HG03342 (cell line): Measurements from ENCODE around the gene HOXD12.

Experiments used
- ATAC-seq: cut with Tn5 transposase; IDR thresholded peaks from one replicate; pipeline ENCODE4 v1.9.1; 2021; ENCODE audit warnings: mild to moderate bottlenecking, moderate library complexity; ENCODE audit not compliant: unreplicated experiment

The HOXD12 gene

DNA sequence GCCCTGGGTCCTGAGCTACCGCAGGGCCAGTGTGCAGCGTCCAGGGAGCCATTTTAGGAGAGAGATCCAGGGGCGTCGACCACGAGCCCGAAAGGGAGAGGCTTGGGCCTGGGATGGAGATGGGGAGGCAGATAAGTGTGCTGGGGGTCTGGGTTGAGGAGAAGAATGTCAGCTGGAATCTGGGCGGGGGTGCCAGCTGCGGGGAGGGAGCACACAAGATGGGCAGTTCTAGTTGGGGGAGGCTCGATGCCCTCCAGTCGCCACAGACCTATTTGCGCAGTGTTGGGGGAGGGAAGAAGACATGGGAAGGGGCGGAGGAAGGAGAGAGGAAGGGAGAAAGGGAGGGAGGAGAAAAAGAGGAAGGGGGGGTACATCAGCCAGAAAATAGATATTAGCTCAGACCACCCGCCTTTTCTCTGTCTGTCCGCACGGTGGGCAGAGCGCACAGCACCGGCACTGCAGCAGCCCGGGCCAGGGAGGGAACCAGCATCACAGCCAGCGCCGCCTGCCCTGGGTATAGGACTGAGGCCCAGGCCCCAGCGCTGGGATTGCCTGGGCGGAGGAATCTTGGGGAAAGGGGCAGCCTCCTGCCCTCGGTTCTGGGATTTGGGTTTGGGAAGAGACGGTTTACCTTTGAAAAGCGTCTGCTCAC lies 5.6 kb downstream of the HOXD12 start:
- ATAC-seq = no peak

DNA sequence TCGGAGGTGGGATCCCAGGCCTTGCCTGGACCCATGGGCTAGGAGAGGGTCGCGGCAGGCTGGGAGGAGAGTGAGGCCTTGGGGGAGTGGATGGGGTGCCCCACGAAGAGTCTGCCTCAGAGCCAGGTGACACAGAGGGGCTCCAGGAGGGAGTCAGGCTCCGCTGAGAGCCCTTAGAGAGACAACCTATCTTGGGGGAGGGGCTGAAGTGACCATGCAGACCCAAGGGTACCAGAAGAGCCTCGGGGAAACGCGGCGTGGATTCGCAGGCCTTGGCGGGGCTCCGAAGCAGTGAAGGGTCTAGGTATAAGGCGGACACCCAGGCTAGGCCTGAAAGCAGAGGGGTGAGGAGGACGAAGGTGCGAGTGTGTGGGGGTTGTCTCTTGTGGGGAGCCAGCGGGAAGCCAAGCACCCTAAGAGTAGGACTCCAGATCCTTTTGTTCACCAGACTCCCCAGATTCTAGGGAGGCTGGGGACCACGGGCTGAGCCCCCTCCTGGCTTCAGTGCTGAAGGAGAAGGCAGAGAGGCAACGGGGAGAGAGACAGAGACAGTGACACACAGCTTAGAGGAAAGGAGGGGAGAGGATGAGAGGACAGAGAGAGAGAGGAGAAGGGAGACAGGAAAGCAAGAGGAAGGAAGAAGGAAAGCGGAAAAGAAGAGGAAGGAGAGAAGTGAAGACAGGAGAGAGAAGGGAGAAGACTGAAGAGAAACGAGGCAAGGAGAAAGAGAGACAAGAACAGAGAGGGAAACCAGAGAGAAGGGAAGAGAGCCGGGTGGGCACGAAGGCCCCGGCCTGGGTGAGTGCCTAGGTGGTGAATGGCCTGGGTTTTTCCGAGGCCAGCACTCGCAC lies 6.4 kb downstream of the HOXD12 start:
- ATAC-seq = no peak

- no peak for ATAC-seq
Observed at GRCh38 chr2:176106581-176107539, 7.3 kb downstream of the HOXD12 start, which contains the start of gene HOXD11. Gene HOXD11, plus strand, starts transcription at chr2:176107280. Its CDS starts 76 bp downstream, at chr2:176107356.

- no peak for ATAC-seq
Observed at GRCh38 chr2:176107731-176108181, 8.2 kb downstream of the HOXD12 start.

DNA sequence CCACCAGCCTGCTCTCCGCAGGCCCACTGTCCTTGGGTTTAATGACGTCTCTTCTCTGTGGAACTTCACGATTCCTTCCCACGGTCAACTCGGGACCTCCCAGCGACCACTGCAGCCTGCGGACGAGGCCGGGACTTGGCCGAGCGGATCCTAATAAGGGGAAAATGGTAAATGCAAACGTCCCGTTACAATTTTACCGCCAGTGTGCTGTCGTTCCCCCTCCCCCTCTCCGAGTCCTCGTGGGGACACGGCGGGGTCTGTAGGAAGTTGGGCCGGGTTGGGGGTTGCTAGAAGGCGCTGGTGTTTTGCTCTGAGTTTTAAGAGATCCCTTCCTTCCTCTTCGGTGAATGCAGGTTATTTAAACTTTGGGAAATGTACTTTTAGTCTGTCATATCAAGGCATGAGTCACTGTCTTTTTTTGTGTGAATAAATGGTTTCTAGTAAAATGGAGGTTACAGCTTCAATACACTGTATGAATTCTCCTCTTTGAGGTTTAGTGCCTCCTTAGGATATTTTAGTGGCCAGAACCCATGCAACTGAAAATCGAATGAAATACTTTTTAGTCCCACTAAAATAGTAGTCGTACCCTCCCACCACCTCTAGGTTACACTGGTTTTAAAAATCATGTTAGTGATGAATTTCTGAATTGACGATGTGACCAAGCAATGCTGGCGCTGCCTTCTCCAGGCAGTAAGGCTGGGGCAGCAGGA lies 9.8 kb downstream of the HOXD12 start:
- ATAC-seq = no peak

- ATAC-seq = no peak
Observed at GRCh38 chr2:176109946-176110345, 10.4 kb downstream of the HOXD12 start.

DNA sequence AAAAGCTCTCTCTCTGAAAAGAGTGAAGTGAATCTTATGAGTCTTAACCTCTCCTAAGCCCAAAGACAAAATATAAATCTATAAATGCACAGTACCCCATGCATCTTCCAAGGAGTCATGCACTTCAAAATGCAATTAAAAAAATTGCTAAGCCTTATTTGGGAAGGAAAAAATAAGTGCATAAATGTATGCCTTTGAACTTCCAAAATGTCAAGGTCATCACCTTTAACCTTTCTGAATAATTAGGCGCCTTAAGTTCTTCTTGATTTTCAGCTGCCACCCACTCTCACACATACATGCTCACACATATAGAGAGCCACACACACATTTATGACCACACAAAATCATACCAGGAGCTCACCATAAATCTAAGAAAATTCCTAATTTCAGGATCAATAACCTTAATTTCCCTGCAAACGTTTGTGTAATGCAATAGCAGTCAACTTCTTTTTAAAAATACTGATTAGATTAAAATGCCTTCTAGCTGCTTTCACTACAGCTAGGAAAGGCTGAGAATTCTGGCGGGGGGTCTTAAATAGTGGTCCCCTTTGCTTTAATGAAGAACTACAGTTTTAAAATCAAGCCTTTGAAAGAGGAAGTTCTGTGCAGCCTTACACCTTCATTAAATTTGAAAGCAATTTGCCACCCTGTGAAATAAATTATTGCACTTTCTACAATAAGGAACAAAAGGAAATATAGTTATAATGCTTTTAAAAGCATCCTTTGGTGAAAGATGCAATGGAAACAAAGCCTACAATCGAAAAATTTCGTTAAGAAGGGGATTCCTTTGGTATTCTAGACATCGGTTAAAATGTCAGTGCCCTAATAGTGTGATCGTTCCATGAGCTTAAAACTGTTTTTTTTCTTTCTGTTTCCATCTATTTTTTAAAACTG lies 11.1 kb downstream of the HOXD12 start:
- no peak for ATAC-seq

DNA sequence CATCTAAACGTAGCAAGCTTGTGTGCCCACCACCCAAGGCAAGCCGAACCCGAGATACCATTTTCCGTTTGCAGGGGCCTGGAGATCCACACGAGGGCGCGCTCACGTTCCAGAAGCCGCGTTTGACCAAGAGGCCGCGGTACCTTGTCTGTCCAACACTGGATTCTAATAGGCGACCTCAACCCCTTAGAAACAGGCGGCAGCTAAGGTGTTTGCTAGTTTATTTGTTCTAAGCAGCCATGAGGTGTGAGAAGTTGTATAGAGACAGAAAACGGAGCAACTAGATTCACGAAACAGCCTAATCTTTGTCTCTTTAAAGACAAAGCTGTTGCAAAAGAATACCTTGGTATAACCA lies 11.7 kb downstream of the HOXD12 start:
- ATAC-seq = no peak

DNA sequence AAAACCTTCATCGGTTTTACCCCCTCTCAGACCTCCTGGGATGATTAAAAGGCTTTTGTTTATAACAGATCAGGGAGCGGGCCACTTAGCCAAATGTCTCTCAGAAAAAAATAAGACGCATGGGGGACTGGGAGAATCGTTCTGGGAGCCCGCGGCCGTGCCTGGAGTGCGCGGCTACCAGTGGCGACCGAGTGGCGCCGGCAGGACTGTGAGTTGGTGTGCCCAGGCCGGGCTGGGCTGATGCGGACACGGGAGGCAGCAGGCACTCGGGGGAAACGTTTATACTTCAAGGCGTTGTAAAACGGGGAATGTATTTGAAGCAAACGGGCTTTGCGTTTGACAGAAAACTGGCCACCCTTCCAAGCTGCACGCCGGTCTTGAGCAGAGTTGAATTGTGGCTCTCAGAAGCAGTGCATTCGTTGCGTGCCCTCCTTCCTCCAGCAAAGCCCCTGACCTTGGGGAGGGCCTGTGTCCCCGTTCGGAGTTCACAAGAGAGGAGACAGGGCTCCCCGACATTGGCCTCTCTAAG lies 12.3 kb downstream of the HOXD12 start:
- no peak for ATAC-seq

- no peak for ATAC-seq
Observed at GRCh38 chr2:176112375-176113302, 13.0 kb downstream of the HOXD12 start.

GRCh38 chr2:176114120-176114929 lies 14.7 kb downstream of the HOXD12 start:
- no peak for ATAC-seq

- no peak for ATAC-seq
Observed at GRCh38 chr2:176114930-176115625, 15.5 kb downstream of the HOXD12 start.

DNA sequence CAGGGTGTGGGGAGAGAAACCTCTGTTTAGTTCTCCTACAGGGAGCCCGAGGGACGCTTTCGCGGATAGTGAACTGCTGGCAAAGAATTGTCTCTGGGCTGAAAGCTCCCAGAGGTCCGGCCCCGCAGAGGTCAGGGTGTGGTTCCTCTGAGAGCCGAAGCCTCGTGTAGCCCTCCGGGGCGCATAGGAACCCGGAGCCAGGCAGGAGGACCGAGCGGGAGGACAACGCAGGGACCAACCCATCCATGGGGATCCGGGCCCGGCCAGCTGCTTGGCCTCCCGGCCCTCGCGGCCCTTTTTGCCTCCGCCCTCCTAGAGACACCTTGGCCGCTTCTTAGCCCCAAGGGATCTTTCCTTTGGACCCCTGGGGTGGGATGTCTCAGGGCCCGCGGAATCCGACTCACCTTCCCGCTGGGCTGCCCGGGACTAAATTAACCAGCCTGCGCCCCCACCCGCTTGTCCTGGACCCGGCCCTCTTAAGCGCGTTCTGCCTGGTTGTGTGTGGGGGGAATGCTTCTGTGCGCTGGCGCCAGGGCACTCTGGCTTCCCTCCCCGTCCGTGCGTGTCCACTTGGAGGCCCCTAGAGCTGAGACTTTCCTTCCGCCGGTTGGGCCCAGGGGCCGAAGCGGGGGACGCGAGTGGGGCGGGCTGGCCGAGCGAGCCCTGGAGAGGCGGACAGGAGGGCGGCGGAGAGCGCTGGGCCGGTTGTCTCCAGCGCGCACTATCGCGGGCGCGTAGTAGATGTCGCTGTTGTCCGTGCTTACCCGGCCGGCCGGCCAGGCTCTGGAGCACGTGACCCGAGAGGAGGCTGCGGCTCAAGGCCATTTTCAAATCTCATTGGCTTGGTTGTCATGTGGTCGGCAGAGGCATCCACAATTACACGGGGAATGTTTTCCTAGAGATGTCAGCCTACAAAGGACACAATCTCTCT lies 16.6 kb downstream of the HOXD12 start, which contains the start of gene HOXD10:
HOXD10 (plus strand) TSS at position 896 of the 931 bp plus-strand sequence. CDS start 56 bp downstream, outside the sequence.
- ATAC-seq = no peak

- no peak for ATAC-seq
Observed at GRCh38 chr2:176117162-176117822, 17.7 kb downstream of the HOXD12 start.

DNA sequence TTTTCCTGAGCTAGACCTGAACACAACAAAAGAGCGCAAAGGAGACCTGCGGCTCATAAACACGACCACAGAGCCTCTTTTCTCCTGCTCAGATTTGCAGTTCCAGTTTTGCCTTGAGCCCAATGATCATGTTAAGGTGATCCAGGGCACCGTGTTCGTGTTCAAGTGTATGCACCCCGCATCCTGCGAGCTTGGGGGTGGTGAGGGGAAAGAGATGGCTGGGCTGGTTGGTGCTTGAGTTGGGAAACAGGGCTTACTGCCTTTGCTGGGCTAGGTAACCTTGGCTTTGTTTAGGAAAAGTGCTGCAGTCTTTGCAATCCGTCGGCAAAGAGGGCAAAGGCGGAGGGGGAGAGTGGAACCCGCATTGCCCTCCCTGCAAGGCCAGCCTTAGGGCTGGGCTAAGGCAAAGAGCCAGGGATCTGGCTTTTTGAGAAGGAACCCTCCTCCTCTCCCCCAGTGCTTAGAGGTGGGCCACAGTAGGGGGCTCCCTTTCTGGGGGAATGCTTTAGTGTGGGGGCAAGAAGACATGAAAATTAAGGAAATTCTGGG lies 18.3 kb downstream of the HOXD12 start:
- ATAC-seq = no peak
